ENCODE measurements around the gene CYTH3.

CYTH3 gene

GRCh38 chr7:6130007-6130587 lies 142.3 kb downstream of the CYTH3 start:
- Histone ChIP-seq H3K4me3 (ENCODE audit: low read depth, low read length) (no peak overlapping the region), H2AFZ (ENCODE audit: low read length, unreplicated experiment) (no peak overlapping the region), H3K4me1 (ENCODE audit: control insufficient read depth, insufficient read depth, low read length, unreplicated experiment) (no peaks in the 10 kb centered on the region), H3K79me2 (ENCODE audit: control insufficient read depth, insufficient read depth, low read length, unreplicated experiment) (peaks cover 8% of the 10 kb centered on the region), H3K36me3 (ENCODE audit: insufficient read depth, low read length) (peaks cover 9% of the 10 kb centered on the region), H3K27me3 (ENCODE audit: insufficient read depth, low read length) (no peaks in the 10 kb centered on the region), H3K27ac (ENCODE audit: low read depth, low read length) (no peak overlapping the region)

DNA sequence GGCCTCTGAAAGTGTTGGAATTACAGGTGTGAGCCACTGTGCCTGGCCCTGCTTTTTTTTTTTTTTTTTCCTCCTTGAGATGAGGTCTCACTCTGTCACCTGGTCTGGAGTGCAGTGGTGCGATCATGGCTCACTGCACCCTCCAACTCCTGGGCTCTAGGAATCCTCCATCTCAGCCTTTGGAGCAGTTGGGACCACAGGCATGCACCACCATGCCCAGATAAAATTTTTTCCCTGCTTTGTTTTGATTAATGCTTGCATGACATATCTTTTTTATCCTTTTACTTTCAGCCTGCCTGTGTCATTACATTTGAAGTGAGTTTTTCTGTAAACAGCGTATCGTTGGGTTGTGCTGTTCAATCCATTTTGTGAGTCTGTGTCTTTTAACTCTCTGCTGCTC lies 144.2 kb downstream of the CYTH3 start:
- Histone ChIP-seq H3K4me1 (ENCODE audit: control insufficient read depth, insufficient read depth, low read length, unreplicated experiment) (no peaks in the 10 kb centered on the region), H3K27ac (ENCODE audit: low read depth, low read length) (no peak overlapping the region), H3K4me3 (ENCODE audit: low read depth, low read length) (no peak overlapping the region), H3K79me2 (ENCODE audit: control insufficient read depth, insufficient read depth, low read length, unreplicated experiment) (peaks cover 8% of the 10 kb centered on the region), H3K36me3 (ENCODE audit: insufficient read depth, low read length) (peaks cover 15% of the 10 kb centered on the region), H3K27me3 (ENCODE audit: insufficient read depth, low read length) (no peaks in the 10 kb centered on the region), H2AFZ (ENCODE audit: low read length, unreplicated experiment) (no peak overlapping the region)

DNA sequence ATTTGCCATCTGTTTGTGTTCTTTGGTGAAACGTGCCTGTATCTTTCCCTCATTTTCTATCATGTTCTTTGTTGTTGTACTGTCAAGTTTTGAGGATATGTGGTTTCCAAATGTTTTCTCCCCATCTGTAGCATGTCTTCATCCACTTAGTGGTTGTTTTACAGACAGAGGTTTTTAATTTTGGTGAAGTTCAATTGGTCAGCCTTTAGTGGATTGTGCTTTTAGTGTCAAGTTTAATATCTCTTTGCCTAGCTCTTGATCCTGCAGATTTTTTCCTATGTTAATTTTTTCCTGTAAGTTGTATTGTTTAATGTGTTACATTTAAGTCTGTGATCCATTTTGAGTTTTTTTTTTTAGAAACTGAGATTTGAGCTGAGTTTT lies 145.3 kb downstream of the CYTH3 start:
- H3K27me3 ChIP-seq (ENCODE audit: insufficient read depth, low read length) = no peaks in the 10 kb centered on the region
- H3K4me3 ChIP-seq (ENCODE audit: low read depth, low read length) = no peak overlapping the region
- H3K79me2 ChIP-seq (ENCODE audit: control insufficient read depth, insufficient read depth, low read length, unreplicated experiment) = peaks cover 8% of the 10 kb centered on the region
- H3K36me3 ChIP-seq (ENCODE audit: insufficient read depth, low read length) = peaks cover 19% of the 10 kb centered on the region
- no peak overlapping the region for H2AFZ ChIP-seq (ENCODE audit: low read length, unreplicated experiment)
- no peaks in the 10 kb centered on the region for H3K4me1 ChIP-seq (ENCODE audit: control insufficient read depth, insufficient read depth, low read length, unreplicated experiment)
- H3K27ac ChIP-seq (ENCODE audit: low read depth, low read length) = no peak overlapping the region

DNA sequence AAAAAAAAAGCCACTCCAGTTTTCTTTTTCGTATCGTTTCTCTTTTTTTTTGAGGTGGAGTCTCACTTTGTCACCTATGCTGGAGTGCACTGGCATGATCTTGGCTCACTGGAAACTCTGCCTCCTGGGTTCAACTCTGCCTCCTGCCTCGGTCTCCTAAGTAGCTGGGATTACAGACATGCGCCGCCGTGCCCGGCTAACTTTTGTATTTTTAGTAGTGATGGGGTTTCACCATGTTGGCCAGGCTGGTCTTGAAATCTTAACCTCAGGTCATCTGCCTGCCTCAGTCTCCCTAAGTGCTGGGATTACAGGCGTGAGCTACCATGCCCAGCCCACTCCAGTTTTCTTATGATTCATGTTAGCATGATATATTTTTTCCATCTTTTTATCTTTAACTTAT lies 148.6 kb downstream of the CYTH3 start:
- Histone ChIP-seq H3K4me3 (ENCODE audit: low read depth, low read length) (no peak overlapping the region), H3K79me2 (ENCODE audit: control insufficient read depth, insufficient read depth, low read length, unreplicated experiment) (no peaks in the 10 kb centered on the region), H3K27me3 (ENCODE audit: insufficient read depth, low read length) (no peaks in the 10 kb centered on the region), H3K36me3 (ENCODE audit: insufficient read depth, low read length) (peaks cover 48% of the 10 kb centered on the region), H2AFZ (ENCODE audit: low read length, unreplicated experiment) (no peak overlapping the region), H3K27ac (ENCODE audit: low read depth, low read length) (no peak overlapping the region), H3K4me1 (ENCODE audit: control insufficient read depth, insufficient read depth, low read length, unreplicated experiment) (no peaks in the 10 kb centered on the region)

DNA sequence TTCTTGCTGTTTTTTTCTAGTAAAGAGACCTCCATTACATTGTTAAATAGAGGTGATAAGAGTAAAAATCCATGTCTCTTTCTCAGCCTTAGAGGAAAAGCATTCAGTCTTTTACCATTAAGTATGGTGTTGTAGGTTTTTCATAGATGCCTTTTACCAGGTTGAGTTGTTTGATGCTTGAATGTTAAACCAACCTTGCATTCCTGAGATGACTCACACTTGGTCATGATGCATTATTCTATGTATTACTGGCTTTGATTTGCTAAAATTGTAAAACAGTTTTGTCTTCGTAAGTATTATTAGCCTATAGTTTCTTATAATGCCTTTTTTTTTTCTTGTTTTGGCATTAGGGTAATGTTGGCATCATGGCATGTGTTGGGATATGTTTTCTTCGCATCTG lies 151.3 kb downstream of the CYTH3 start:
- Histone ChIP-seq H3K27me3 (ENCODE audit: insufficient read depth, low read length) (no peaks in the 10 kb centered on the region), H3K4me3 (ENCODE audit: low read depth, low read length) (no peak overlapping the region), H2AFZ (ENCODE audit: low read length, unreplicated experiment) (no peak overlapping the region), H3K27ac (ENCODE audit: low read depth, low read length) (no peak overlapping the region), H3K4me1 (ENCODE audit: control insufficient read depth, insufficient read depth, low read length, unreplicated experiment) (no peaks in the 10 kb centered on the region), H3K79me2 (ENCODE audit: control insufficient read depth, insufficient read depth, low read length, unreplicated experiment) (no peaks in the 10 kb centered on the region), H3K36me3 (ENCODE audit: insufficient read depth, low read length) (peaks cover 71% of the 10 kb centered on the region)

DNA sequence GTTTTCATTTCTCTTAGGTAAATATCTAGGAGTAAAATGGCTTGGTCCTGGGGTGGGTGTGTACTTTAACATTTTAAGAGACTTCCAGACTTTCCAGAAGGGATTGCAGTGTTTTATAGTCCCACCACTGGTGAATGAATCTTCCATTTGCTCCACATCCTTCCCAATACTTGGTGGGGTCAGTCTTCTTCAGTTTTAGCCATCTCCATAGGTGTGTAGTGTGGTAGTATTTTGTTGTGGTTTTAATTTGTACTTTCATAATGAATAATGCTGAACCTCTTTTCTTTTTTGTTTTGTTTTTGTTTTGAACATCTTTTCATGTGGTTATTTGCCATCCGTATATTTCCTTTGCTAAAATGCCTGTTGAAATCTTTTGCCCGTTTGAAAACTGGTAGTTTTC lies 154.9 kb downstream of the CYTH3 start:
- Histone ChIP-seq H2AFZ (ENCODE audit: low read length, unreplicated experiment) (no peak overlapping the region), H3K4me1 (ENCODE audit: control insufficient read depth, insufficient read depth, low read length, unreplicated experiment) (no peaks in the 10 kb centered on the region), H3K27me3 (ENCODE audit: insufficient read depth, low read length) (no peaks in the 10 kb centered on the region), H3K36me3 (ENCODE audit: insufficient read depth, low read length) (peaks cover 65% of the 10 kb centered on the region), H3K4me3 (ENCODE audit: low read depth, low read length) (no peak overlapping the region), H3K27ac (ENCODE audit: low read depth, low read length) (no peak overlapping the region), H3K79me2 (ENCODE audit: control insufficient read depth, insufficient read depth, low read length, unreplicated experiment) (peaks cover 2% of the 10 kb centered on the region)

GRCh38 chr7:6116211-6116610 lies 156.2 kb downstream of the CYTH3 start:
- Histone ChIP-seq H3K4me1 (ENCODE audit: control insufficient read depth, insufficient read depth, low read length, unreplicated experiment) (no peaks in the 10 kb centered on the region), H3K27ac (ENCODE audit: low read depth, low read length) (no peak overlapping the region), H3K79me2 (ENCODE audit: control insufficient read depth, insufficient read depth, low read length, unreplicated experiment) (peaks cover 6% of the 10 kb centered on the region), H3K36me3 (ENCODE audit: insufficient read depth, low read length) (peaks cover 53% of the 10 kb centered on the region), H2AFZ (ENCODE audit: low read length, unreplicated experiment) (no peak overlapping the region), H3K27me3 (ENCODE audit: insufficient read depth, low read length) (no peaks in the 10 kb centered on the region), H3K4me3 (ENCODE audit: low read depth, low read length) (no peak overlapping the region)
